MM.1S (cell line): ENCODE data around the gene MAP3K7CL.

Source experiments
- CTCF ChIP-seq: fragments of 300-600 bp; sonication (generic); IDR thresholded peaks from 2 replicates; pipeline ENCODE4 v1.5.1; 2016; ENCODE audit warnings: antibody characterized with exemption, low read length, mixed read lengths
- EZH2 ChIP-seq: fragments of 300-600 bp; sonication (generic); optimal IDR thresholded peaks from 2 replicates; pipeline ENCODE3; 2017; ENCODE audit warnings: low read depth, mild to moderate bottlenecking, antibody characterized with exemption, low read length, mixed read lengths

- TF ChIP-seq CTCF (no peak), EZH2 (no peak)
These were observed 51.5 kb downstream of the MAP3K7CL start for GRCh38 chr21:29181799-29182470.
